Activated naive CD8-positive, alpha-beta T cell treated with anti-CD3 and anti-CD28 coated beads, Interleukin-2, amount 10 ng/mL, durations not matched to agents 7 days and 5 days (primary cell): ENCODE data around the gene FUZ. TPM values are rescaled to one million over a fixed set of nuclear protein-coding genes. Genes with fewer than 3 reads are reported as not detected.

Source experiments
- ATAC-seq: fragments of 150-1000 bp; cut with Tn5 transposase; one replicate; pipeline ENCODE4 v1.10.0; 2021; ENCODE audit warnings: low read depth, moderate library complexity
- POLR2A ChIA-PET: fragments of 350-600 bp; sonication (Branson Sonifier 250); formaldehyde crosslinking; loops from one replicate; lab custom pipeline; 2021; ENCODE audit warnings: antibody characterized with exemption; lab: Charles Lee
- DNase-seq: peaks from one replicate; pipeline ENCODE4 v3.0.0; 2021
- H3K27ac Mint-ChIP-seq: one replicate; pipeline ENCODE4 v1.8.0; 2022; ENCODE audit warnings: mild to moderate bottlenecking, mixed read lengths
- H3K27me3 Mint-ChIP-seq: one replicate; pipeline ENCODE4 v1.8.0; 2022; ENCODE audit warnings: mild to moderate bottlenecking, moderate library complexity, mixed read lengths
- H3K36me3 Mint-ChIP-seq: one replicate; pipeline ENCODE4 v1.8.0; 2021; ENCODE audit warnings: mild to moderate bottlenecking, mixed read lengths
- H3K4me1 Mint-ChIP-seq: one replicate; pipeline ENCODE4 v1.8.0; 2021; ENCODE audit warnings: mixed read lengths
- H3K4me3 Mint-ChIP-seq: one replicate; pipeline ENCODE4 v1.8.0; 2022; ENCODE audit warnings: mild to moderate bottlenecking, moderate library complexity, mixed read lengths
- H3K9me3 Mint-ChIP-seq: one replicate; pipeline ENCODE4 v1.8.0; 2021; ENCODE audit warnings: mixed read lengths
- total RNA-seq, 2 experiments: library from RNA; stranded (reverse); gene quantifications; one replicate each; pipeline ENCODE4 v1.2.3, GENCODE V29; 2021

FUZ gene
- total RNA-seq, 2 experiments from 2014 or later = 30.0 to 31.3 TPM

- POLR2A ChIA-PET = interaction anchor here (0.6 kb wide), 2 partner anchors 167 to 281 kb away, joined by 3 read pairs; no protein-coding TSS in a partner anchor
- Mint-ChIP-seq H3K9me3 (no peaks in the 10 kb centered on the region), H3K4me1 (peaks cover 36% of the 10 kb centered on the region), H3K36me3 (peaks cover 18% of the 10 kb centered on the region), H3K27ac (no peak overlapping the region), H3K27me3 (no peaks in the 10 kb centered on the region), H3K4me3 (no peak overlapping the region)
- DNase-seq (no peak), ATAC-seq (no peak)
Measured at GRCh38 chr19:49771674-49772139, 41.4 kb downstream of the FUZ start.

GRCh38 chr19:49770529-49770928 lies 42.6 kb downstream of the FUZ start:
- H3K9me3 Mint-ChIP-seq = no peaks in the 10 kb centered on the region
- POLR2A ChIA-PET = no interaction called here
- no peak for DNase-seq
- H3K27ac Mint-ChIP-seq = no peak overlapping the region
- ATAC-seq = no peak
- peaks cover 35% of the 10 kb centered on the region for H3K4me1 Mint-ChIP-seq
- H3K27me3 Mint-ChIP-seq = no peaks in the 10 kb centered on the region
- H3K36me3 Mint-ChIP-seq = peaks cover 12% of the 10 kb centered on the region
- H3K4me3 Mint-ChIP-seq = no peak overlapping the region

GRCh38 chr19:49767967-49768581 lies 45.0 kb downstream of the FUZ start:
- POLR2A ChIA-PET = interaction anchor here (0.7 kb wide), 1 partner anchor 87 kb away, joined by 3 read pairs; no protein-coding TSS in a partner anchor
- DNase-seq = no peak
- no peaks in the 10 kb centered on the region for H3K9me3 Mint-ChIP-seq
- H3K4me3 Mint-ChIP-seq = peak overlapping the region; percentile 95
- ATAC-seq = no peak
- H3K36me3 Mint-ChIP-seq = peaks cover 10% of the 10 kb centered on the region
- H3K27me3 Mint-ChIP-seq = no peaks in the 10 kb centered on the region
- H3K4me1 Mint-ChIP-seq = peaks cover 31% of the 10 kb centered on the region
- H3K27ac Mint-ChIP-seq = peak overlapping the region; percentile 84

- no peaks in the 10 kb centered on the region for H3K27me3 Mint-ChIP-seq
- no peaks in the 10 kb centered on the region for H3K9me3 Mint-ChIP-seq
- ATAC-seq = no peak
- peaks cover 30% of the 10 kb centered on the region for H3K4me1 Mint-ChIP-seq
- POLR2A ChIA-PET = interaction anchor here (0.7 to 1.8 kb wide), 5 partner anchors 50 to 162 kb away, joined by 3 to 7 read pairs (median 6); partner anchors contain the start of genes MED25 and NUP62
- H3K27ac Mint-ChIP-seq = peak overlapping the region; percentile 84
- peak overlapping the region; percentile 95 for H3K4me3 Mint-ChIP-seq
- DNase-seq = no peak
- H3K36me3 Mint-ChIP-seq = peaks cover 10% of the 10 kb centered on the region
Measured at GRCh38 chr19:49767381-49767780, 45.7 kb downstream of the FUZ start.

- DNase-seq = no peak
- Mint-ChIP-seq H3K4me3 (peak within 1 kb of the TSS; percentile 97), H3K36me3 (peaks cover 10% of the 10 kb centered on the region), H3K27ac (peak within 1 kb of the TSS; percentile 94), H3K4me1 (peaks cover 30% of the 10 kb centered on the region), H3K27me3 (no peaks in the 10 kb centered on the region), H3K9me3 (no peaks in the 10 kb centered on the region)
- POLR2A ChIA-PET = interaction anchor here (0.6 to 1.8 kb wide), 11 partner anchors 12 to 1129 kb away, joined by 3 to 7 read pairs (median 3); partner anchors contain the start of genes MED25 and NUP62
- no peak for ATAC-seq
Measured at GRCh38 chr19:49766930-49767299, 46.2 kb downstream of the FUZ start, which contains the start of gene AP2A1. TSS of gene AP2A1 (plus strand) at chr19:49767001. CDS start at chr19:49767134, 133 bp downstream.

GRCh38 chr19:49766007-49766929 lies 46.8 kb downstream of the FUZ start:
- Mint-ChIP-seq H3K27me3 (no peaks in the 10 kb centered on the region), H3K27ac (peak overlapping the region; percentile 94), H3K4me3 (peak overlapping the region; percentile 97), H3K36me3 (peaks cover 6% of the 10 kb centered on the region), H3K9me3 (no peaks in the 10 kb centered on the region), H3K4me1 (peaks cover 26% of the 10 kb centered on the region)
- POLR2A ChIA-PET = interaction anchor here (0.6 to 1.8 kb wide), 13 partner anchors 11 to 1128 kb away, joined by 3 to 7 read pairs (median 3); partner anchors contain the start of genes MED25 and NUP62
- DNase-seq = peak; percentile 96
- peak; percentile 90 for ATAC-seq

GRCh38 chr19:49764341-49764740 lies 48.8 kb downstream of the FUZ start:
- ATAC-seq (no peak), DNase-seq (no peak)
- Mint-ChIP-seq H3K36me3 (peaks cover 5% of the 10 kb centered on the region), H3K4me3 (no peak overlapping the region), H3K9me3 (no peaks in the 10 kb centered on the region), H3K4me1 (peaks cover 21% of the 10 kb centered on the region), H3K27me3 (no peaks in the 10 kb centered on the region), H3K27ac (no peak overlapping the region)
- POLR2A ChIA-PET = no interaction called here

- peaks cover 14% of the 10 kb centered on the region for H3K4me1 Mint-ChIP-seq
- no peak within 1 kb of the TSS for H3K4me3 Mint-ChIP-seq
- peaks cover under 1% of the 10 kb centered on the region for H3K27me3 Mint-ChIP-seq
- no peak for DNase-seq
- no peak for ATAC-seq
- H3K27ac Mint-ChIP-seq = peak within 1 kb of the TSS; percentile 65
- POLR2A ChIA-PET = no interaction called here
- H3K9me3 Mint-ChIP-seq = no peaks in the 10 kb centered on the region
- peaks cover 2% of the 10 kb centered on the region for H3K36me3 Mint-ChIP-seq
Measured at GRCh38 chr19:49763230-49763629, 49.9 kb downstream of the FUZ start, which contains the start of gene TSKS. TSS of gene TSKS (minus strand) at chr19:49763306. CDS start at chr19:49763247, 59 bp downstream.

- H3K36me3 Mint-ChIP-seq = peaks cover 2% of the 10 kb centered on the region
- POLR2A ChIA-PET = interaction anchor here (0.6 kb wide), 1 partner anchor 44 kb away, joined by 3 read pairs; no protein-coding TSS in a partner anchor
- H3K27ac Mint-ChIP-seq = peak overlapping the region; percentile 65
- DNase-seq (no peak), ATAC-seq (no peak)
- no peaks in the 10 kb centered on the region for H3K9me3 Mint-ChIP-seq
- H3K4me1 Mint-ChIP-seq = peaks cover 8% of the 10 kb centered on the region
- H3K27me3 Mint-ChIP-seq = peaks cover 3% of the 10 kb centered on the region
- H3K4me3 Mint-ChIP-seq = peak overlapping the region; percentile 58
Measured at GRCh38 chr19:49761625-49762311, 51.3 kb downstream of the FUZ start.

- peaks cover 2% of the 10 kb centered on the region for H3K36me3 Mint-ChIP-seq
- DNase-seq = no peak
- peak overlapping the region; percentile 58 for H3K4me3 Mint-ChIP-seq
- peaks cover 3% of the 10 kb centered on the region for H3K27me3 Mint-ChIP-seq
- H3K4me1 Mint-ChIP-seq = peaks cover 6% of the 10 kb centered on the region
- peaks cover 2% of the 10 kb centered on the region for H3K9me3 Mint-ChIP-seq
- H3K27ac Mint-ChIP-seq = peak overlapping the region; percentile 65
- no peak for ATAC-seq
- POLR2A ChIA-PET = no interaction called here
Measured at GRCh38 chr19:49761249-49761624, 51.9 kb downstream of the FUZ start.

GRCh38 chr19:49758292-49758691 lies 54.8 kb downstream of the FUZ start:
- peaks cover 2% of the 10 kb centered on the region for H3K4me1 Mint-ChIP-seq
- DNase-seq (no peak), ATAC-seq (no peak)
- H3K36me3 Mint-ChIP-seq = peaks cover 2% of the 10 kb centered on the region
- peaks cover 5% of the 10 kb centered on the region for H3K27me3 Mint-ChIP-seq
- POLR2A ChIA-PET = interaction anchor here (0.6 kb wide), 1 partner anchor 254 kb away, joined by 3 read pairs; no protein-coding TSS in a partner anchor
- peaks cover 3% of the 10 kb centered on the region for H3K9me3 Mint-ChIP-seq
- no peak overlapping the region for H3K4me3 Mint-ChIP-seq
- no peak overlapping the region for H3K27ac Mint-ChIP-seq
